Stomach (tissue), 4 donors: ENCODE measurements around the gene VEZF1.

Source experiments
- CTCF ChIP-seq, 7 experiments: fragments of 450-650 bp in 4 of 7; fragments of 200-600 bp in 3 of 7; sonication (generic) in 3 of 7; IDR thresholded peaks; one replicate each; pipeline ENCODE4 v1.5.1; 2016 to 2019; ENCODE audit warnings: antibody characterized with exemption in 7 of 7, control low read depth in 2 of 7, mild to moderate bottlenecking in 1 of 7
- POLR2A ChIP-seq, 4 donors: fragments of 450-650 bp; IDR thresholded peaks; one replicate each; pipeline ENCODE4 v1.6.1; 2016; ENCODE audit warnings: antibody characterized with exemption in 4 of 4, control low read depth in 2 of 4, mild to moderate bottlenecking in 1 of 4, moderate library complexity in 1 of 4
- POLR2AphosphoS5 ChIP-seq, 3 donors: sonication (generic); formaldehyde crosslinking; IDR thresholded peaks; one replicate each; pipeline ENCODE4 v1.6.1; 2016; ENCODE audit warnings: antibody characterized with exemption in 3 of 3

- TF ChIP-seq CTCF (IDR thresholded peaks at IDR 0.05) (no peak), POLR2A (IDR thresholded peaks at IDR 0.05) (no peak), POLR2AphosphoS5 (IDR thresholded peaks at IDR 0.05) (no peak)
Measured at GRCh38 chr17:58019521-58019920, 31.5 kb upstream of the VEZF1 start.
